Ovary (tissue), 9 donors: ENCODE results near the gene ITPK1. TPM values are rescaled to one million over a fixed set of nuclear protein-coding genes. Genes with fewer than 3 reads are reported as not detected.

ENCODE experiments used
- DNase-seq, 5 donors: peaks; one replicate each; pipeline ENCODE4 v3.0.0-alpha.2; 2019 to 2020
- H3K27ac ChIP-seq, 2 donors: fragments of 200-600 bp; one replicate each; pipeline versions ENCODE4 v1.5.1 to v1.8.0; 2019 to 2022
- H3K27me3 ChIP-seq: fragments of 200-600 bp; one replicate; pipeline ENCODE4 v1.8.0; 2022
- H3K36me3 ChIP-seq: fragments of 200-600 bp; sonication (generic); one replicate; pipeline ENCODE4 v1.5.1; 2019
- H3K4me1 ChIP-seq: one replicate; pipeline ENCODE4 v1.8.1; 2013; ENCODE audit warnings: mild to moderate bottlenecking, moderate library complexity; ENCODE audit not compliant: insufficient read depth
- H3K4me3 ChIP-seq: fragments of 200-600 bp; sonication (generic); one replicate; pipeline ENCODE4 v1.5.1; 2017
- H3K9me3 ChIP-seq, 2 donors: fragments of 200-600 bp in 1 of 2; sonication (generic) in 1 of 2; one replicate each; pipeline versions ENCODE4 v1.5.1 to v1.8.1; 2013 to 2019; ENCODE audit warnings: mild to moderate bottlenecking in 1 of 2, moderate library complexity in 1 of 2
- EP300 ChIP-seq: sonication (generic); formaldehyde crosslinking; IDR thresholded peaks from one replicate; pipeline ENCODE4 v1.6.1; 2017; ENCODE audit warnings: antibody characterized with exemption
- POLR2A ChIP-seq: fragments of 450-650 bp; IDR thresholded peaks from one replicate; pipeline ENCODE4 v1.6.1; 2017; ENCODE audit warnings: antibody characterized with exemption, mild to moderate bottlenecking, moderate library complexity
- WGBS, 3 donors: extraction: QIAGEN DNeasy Blood & Tissue Kit in 1 of 3; methylation state at CpG; one replicate each; pipeline versions ENCODE4 v1.1.5 to v1.1.7; 2013 to 2017; 5-methylcytosine and 5-hydroxymethylcytosine counted together
- intact Hi-C, 4 donors: fragments of 100-400 bp; cut with DNase I; formaldehyde crosslinking; loops; one replicate each; pipeline versions ENCODE4 v1.11.0 to v1.15.1; 2022 to 2023
- polyA plus RNA-seq, 2 donors: library from polyadenylated mRNA; stranded (reverse); fragments of 200-250 nt in 1 of 2; fragments of 350-450 nt in 1 of 2; fragmentation: Illumina TruSeq in 1 of 2; extraction: RNeasy Lipid Tissue Mini Kit (QIAGEN cat#74804) in 1 of 2; gene quantifications; one replicate each; pipeline ENCODE4 v1.2.3, GENCODE V29; 2013 to 2014
- total RNA-seq, 7 donors: library from RNA; depleted of rRNA in 2 of 7; stranded (reverse); fragments of >200 nt in 2 of 7; fragmentation: NEBNext Ultra II Directional in 3 of 7; extraction: Animal tissue kit (Norgen Biotek cat#: 25700) in 3 of 7; gene quantifications; one replicate each; pipeline versions ENCODE4 v1.1.0 to v1.2.4, GENCODE V29; 2016 to 2023
- TF ChIP-seq, protein P1 (sequence below), 3 donors: fragments of 450-650 bp in 2 of 3; fragments of 200-600 bp in 1 of 3; IDR thresholded peaks; one replicate each; pipeline versions ENCODE4 v1.5.1 to v1.8.0; 2016 to 2022; ENCODE audit warnings: antibody characterized with exemption in 3 of 3, mild to moderate bottlenecking in 1 of 3
- donor health status: DM: no; HTN: no; CAD: no; lungs with moderate emphysema.
- donor health status: DM: no; HTN: no; CAD: no.
- donor health status: Bipolar disorder and iron deficiency.
- donor health status: DM: yes; HTN: yes; CAD: no.
- donor health status: DM: no; HTN: no; CAD: no.
- donor health status: DM: yes; HTN: yes; CAD: no.

ITPK1 gene
- total and polyA plus RNA-seq, 9 donors: 23.6 to 57.8 (median 49.3) TPM

- Histone ChIP-seq H3K9me3 (no peaks in the 10 kb centered on the region), H3K27ac (no peak overlapping the region), H3K4me1 (no peaks in the 10 kb centered on the region), H3K4me3 (no peak overlapping the region), H3K36me3 (no peaks in the 10 kb centered on the region), H3K27me3 (no peaks in the 10 kb centered on the region)
- no peak for DNase-seq
- intact Hi-C loops: no loop called here
- TF ChIP-seq POLR2A (no peak), EP300 (no peak)
- TF ChIP-seq, protein P1, sequence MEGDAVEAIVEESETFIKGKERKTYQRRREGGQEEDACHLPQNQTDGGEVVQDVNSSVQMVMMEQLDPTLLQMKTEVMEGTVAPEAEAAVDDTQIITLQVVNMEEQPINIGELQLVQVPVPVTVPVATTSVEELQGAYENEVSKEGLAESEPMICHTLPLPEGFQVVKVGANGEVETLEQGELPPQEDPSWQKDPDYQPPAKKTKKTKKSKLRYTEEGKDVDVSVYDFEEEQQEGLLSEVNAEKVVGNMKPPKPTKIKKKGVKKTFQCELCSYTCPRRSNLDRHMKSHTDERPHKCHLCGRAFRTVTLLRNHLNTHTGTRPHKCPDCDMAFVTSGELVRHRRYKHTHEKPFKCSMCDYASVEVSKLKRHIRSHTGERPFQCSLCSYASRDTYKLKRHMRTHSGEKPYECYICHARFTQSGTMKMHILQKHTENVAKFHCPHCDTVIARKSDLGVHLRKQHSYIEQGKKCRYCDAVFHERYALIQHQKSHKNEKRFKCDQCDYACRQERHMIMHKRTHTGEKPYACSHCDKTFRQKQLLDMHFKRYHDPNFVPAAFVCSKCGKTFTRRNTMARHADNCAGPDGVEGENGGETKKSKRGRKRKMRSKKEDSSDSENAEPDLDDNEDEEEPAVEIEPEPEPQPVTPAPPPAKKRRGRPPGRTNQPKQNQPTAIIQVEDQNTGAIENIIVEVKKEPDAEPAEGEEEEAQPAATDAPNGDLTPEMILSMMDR (IDR thresholded peaks at IDR 0.05): no peak
These were observed 39.8 kb downstream of the ITPK1 start for GRCh38 chr14:93075891-93076290.

- 67 to 75% (median 75%) methylated on average over 19 of the region's 19 CpGs for WGBS, 3 donors
- H3K27me3 ChIP-seq: no peaks in the 10 kb centered on the region
- TF ChIP-seq, protein P1 (IDR thresholded peaks at IDR 0.05): no peak
- TF ChIP-seq EP300: no peak
- TF ChIP-seq POLR2A: no peak
- H3K9me3 ChIP-seq: no peaks in the 10 kb centered on the region
- DNase-seq: no peak
- H3K4me1 ChIP-seq: no peaks in the 10 kb centered on the region
- no peak overlapping the region for H3K27ac ChIP-seq
- H3K36me3 ChIP-seq: no peaks in the 10 kb centered on the region
- no peak overlapping the region for H3K4me3 ChIP-seq
- intact Hi-C loops: no loop called here
These were observed 41.6 kb downstream of the ITPK1 start for GRCh38 chr14:93073910-93074769.

GRCh38 chr14:93073358-93073707 is 42.4 kb downstream of the ITPK1 start:
- Histone ChIP-seq H3K9me3 (no peaks in the 10 kb centered on the region), H3K27me3 (no peaks in the 10 kb centered on the region), H3K4me1 (no peaks in the 10 kb centered on the region), H3K27ac (no peak overlapping the region), H3K36me3 (no peaks in the 10 kb centered on the region), H3K4me3 (no peak overlapping the region)
- intact Hi-C loops: no loop called here
- 68 to 82% (median 70%) methylated on average over 4 of the region's 4 CpGs for WGBS, 3 donors
- no peak for DNase-seq
- TF ChIP-seq POLR2A (no peak), EP300 (no peak)
- TF ChIP-seq, protein P1 (IDR thresholded peaks at IDR 0.05): no peak

GRCh38 chr14:93072659-93073357 is 42.9 kb downstream of the ITPK1 start:
- 78 to 90% (median 86%) methylated on average over 12 of the region's 12 CpGs for WGBS, 3 donors
- Histone ChIP-seq H3K9me3 (no peaks in the 10 kb centered on the region), H3K4me1 (no peaks in the 10 kb centered on the region), H3K27ac (no peak overlapping the region), H3K36me3 (no peaks in the 10 kb centered on the region), H3K4me3 (no peak overlapping the region), H3K27me3 (no peaks in the 10 kb centered on the region)
- no peak for TF ChIP-seq EP300
- TF ChIP-seq, protein P1 (IDR thresholded peaks at IDR 0.05): no peak
- TF ChIP-seq POLR2A: no peak
- no peak for DNase-seq
- intact Hi-C loops: no loop called here
